GM23338 (cell line): ENCODE measurements around the gene ATP8A2. TPM values are rescaled to one million over a fixed set of nuclear protein-coding genes. Genes with fewer than 3 reads are reported as not detected.

Source experiments
- ATAC-seq: fragments of 200-7000 bp; cut with Tn5 transposase; 3 replicates; pipeline ENCODE4 v1.9.1; 2020
- DNase-seq: peaks from one replicate; pipeline ENCODE4 v3.0.0-alpha.2; 2015; ENCODE audit warnings: low spot score
- H2AFZ ChIP-seq: fragments of 200-600 bp; sonication (generic); 2 replicates; pipeline ENCODE4 v1.8.0; 2016; ENCODE audit warnings: antibody characterized with exemption, mild to moderate bottlenecking, moderate library complexity
- H3F3A ChIP-seq: fragments of 200-600 bp; sonication (generic); replicated peaks from 2 replicates; pipeline ENCODE4 v1.8.0; 2017; ENCODE audit warnings: antibody characterized with exemption, mixed run types, low read depth
- H3K27ac ChIP-seq: fragments of 200-600 bp; sonication (generic); 2 replicates; pipeline ENCODE4 v1.6.1; 2016; ENCODE audit warnings: low read depth
- H3K27me3 ChIP-seq: fragments of 200-600 bp; sonication (generic); 2 replicates; pipeline ENCODE4 v1.8.0; 2016; ENCODE audit warnings: mild to moderate bottlenecking, mixed run types, moderate library complexity; ENCODE audit not compliant: insufficient read depth
- H3K36me3 ChIP-seq: fragments of 200-600 bp; sonication (generic); 2 replicates; pipeline ENCODE4 v1.8.0; 2016; ENCODE audit warnings: mild to moderate bottlenecking; ENCODE audit not compliant: insufficient read depth
- H3K4me1 ChIP-seq: fragments of 200-600 bp; sonication (generic); 2 replicates; pipeline ENCODE4 v1.8.0; 2016; ENCODE audit warnings: mild to moderate bottlenecking, moderate library complexity; ENCODE audit not compliant: insufficient read depth
- H3K4me2 ChIP-seq: fragments of 200-600 bp; sonication (generic); 2 replicates; pipeline ENCODE4 v1.7.1; 2017; ENCODE audit warnings: mixed run types
- H3K4me3 ChIP-seq: fragments of 200-600 bp; sonication (generic); 2 replicates; pipeline ENCODE4 v1.6.1; 2016; ENCODE audit warnings: mixed run types
- H3K79me2 ChIP-seq: fragments of 200-600 bp; sonication (generic); replicated peaks from 2 replicates; pipeline ENCODE4 v1.8.0; 2017; ENCODE audit warnings: mild to moderate bottlenecking; ENCODE audit not compliant: insufficient read depth
- H3K9me2 ChIP-seq: fragments of 200-600 bp; sonication (generic); 2 replicates; pipeline ENCODE4 v1.8.0; 2017; ENCODE audit not compliant: insufficient read depth
- H4K20me1 ChIP-seq: fragments of 200-600 bp; sonication (generic); replicated peaks from 2 replicates; pipeline ENCODE4 v1.8.0; 2017; ENCODE audit warnings: mild to moderate bottlenecking; ENCODE audit not compliant: insufficient read depth
- H3K27ac Mint-ChIP-seq: 2 replicates; pipeline ENCODE4 v1.8.0; 2020; ENCODE audit warnings: inconsistent platforms, mild to moderate bottlenecking, moderate library complexity, mixed read lengths
- H3K27me3 Mint-ChIP-seq: 3 replicates; pipeline ENCODE4 v1.8.0; 2022; ENCODE audit warnings: low read depth, mild to moderate bottlenecking, moderate library complexity, mixed read lengths, inconsistent platforms; ENCODE audit not compliant: insufficient read depth, poor library complexity
- H3K36me3 Mint-ChIP-seq: 3 replicates; pipeline ENCODE4 v1.8.0; 2021; ENCODE audit warnings: low read depth, mild to moderate bottlenecking, inconsistent platforms, moderate library complexity, mixed read lengths
- H3K4me1 Mint-ChIP-seq: 3 replicates; pipeline ENCODE4 v1.8.0; 2020; ENCODE audit warnings: mild to moderate bottlenecking, inconsistent platforms, mixed read lengths
- H3K4me3 Mint-ChIP-seq: 3 replicates; pipeline ENCODE4 v1.8.0; 2021; ENCODE audit warnings: moderate library complexity, mild to moderate bottlenecking, inconsistent platforms, mixed read lengths
- H3K9me3 Mint-ChIP-seq: 3 replicates; pipeline ENCODE4 v1.8.0; 2020; ENCODE audit warnings: moderate library complexity, mild to moderate bottlenecking, inconsistent platforms, mixed read lengths
- CREB1 ChIP-seq: fragments of 250-450 bp; sonication (Bioruptor Pico); IDR thresholded peaks from 2 replicates; pipeline ENCODE4 v1.5.0; 2020; ENCODE audit warnings: low read depth, mild to moderate bottlenecking, moderate library complexity
- CTCF ChIP-seq, 2 experiments: fragments of 200-600 bp in 1 of 2; sonication (generic) in 1 of 2; conservative IDR thresholded peaks; 2 replicates each; pipeline versions ENCODE4 v1.5.1 to v1.6.1; 2016 to 2017; ENCODE audit warnings: antibody characterized with exemption in 2 of 2, low read depth in 2 of 2, mild to moderate bottlenecking in 2 of 2, moderate library complexity in 1 of 2
- ETS1 ChIP-seq: IDR thresholded peaks from 2 replicates; pipeline ENCODE4 v1.6.1; 2016; ENCODE audit warnings: antibody characterized with exemption
- EZH2 ChIP-seq: fragments of 200-600 bp; sonication (generic); IDR thresholded peaks from one replicate; pipeline ENCODE4 v1.8.0; 2017; ENCODE audit warnings: antibody characterized with exemption, mild to moderate bottlenecking, low read depth; ENCODE audit not compliant: unreplicated experiment
- EZH2phosphoT487 ChIP-seq: fragments of 200-600 bp; sonication (generic); IDR thresholded peaks from one replicate; pipeline ENCODE4 v1.8.1; 2018; ENCODE audit warnings: antibody characterized with exemption; ENCODE audit not compliant: unreplicated experiment
- JUNB ChIP-seq: IDR thresholded peaks from one replicate; pipeline ENCODE4 v1.6.1; 2016; ENCODE audit warnings: antibody characterized with exemption; ENCODE audit not compliant: unreplicated experiment
- ZNF114 ChIP-seq: fragments of 250-450 bp; sonication (Bioruptor Pico); IDR thresholded peaks from 2 replicates; pipeline ENCODE4 v1.5.0; 2020; ENCODE audit warnings: mild to moderate bottlenecking, moderate library complexity
- polyA plus RNA-seq: library from polyadenylated mRNA; unstranded; fragments of >200 nt; fragmentation: Nextera tagmentation; extraction: Ambion mirVana; gene quantifications from 2 replicates; pipeline ENCODE4 v1.2.1, GENCODE V29; 2016
- total RNA-seq: library from RNA; depleted of rRNA; stranded (reverse); fragments of >200 nt; shearing (Covaris generic); gene quantifications from 2 replicates; pipeline ENCODE4 v1.2.3, GENCODE V29; 2014
- TF ChIP-seq, protein P1 (sequence below): fragments of 250-450 bp; sonication (Bioruptor Pico); IDR thresholded peaks from 2 replicates; pipeline ENCODE4 v1.5.0; 2020; ENCODE audit warnings: mild to moderate bottlenecking, moderate library complexity

The ATP8A2 gene
- total and polyA plus RNA-seq, 2 experiments from 2014 or later = 5.7 to 8.8 TPM

DNA sequence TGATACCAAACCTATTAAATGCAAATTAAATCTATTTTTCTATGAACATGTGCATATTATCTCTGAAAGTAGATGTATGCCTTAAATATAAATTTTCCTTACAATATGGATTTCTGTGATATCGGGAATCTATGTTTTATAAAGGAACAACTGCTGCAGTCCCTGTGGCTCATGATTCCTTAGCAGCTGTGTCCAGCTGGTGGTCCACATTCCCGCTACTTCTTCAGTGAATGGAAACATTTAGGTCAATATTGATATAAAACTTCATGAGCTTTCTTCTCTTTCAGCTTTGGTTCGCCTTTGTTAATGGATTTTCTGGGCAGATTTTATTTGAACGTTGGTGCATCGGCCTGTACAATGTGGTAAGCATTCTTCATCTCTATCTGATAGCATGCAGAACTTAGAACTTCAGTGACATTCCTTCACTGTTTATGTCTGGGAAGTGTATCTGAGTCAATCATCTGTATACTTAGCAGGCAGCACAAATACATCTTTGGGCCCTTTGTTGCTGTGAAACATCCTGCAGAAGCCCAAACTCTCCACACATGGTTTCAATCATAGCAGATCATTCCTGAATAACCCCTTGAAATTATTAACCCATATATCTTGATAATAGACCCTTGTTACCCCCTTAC, 456.2 kb downstream of the ATP8A2 start:
- Histone ChIP-seq H3K79me2 (no peaks in the 10 kb centered on the region), H3K27ac (no peak overlapping the region), H4K20me1 (no peaks in the 10 kb centered on the region), H3K9me2 (no peaks in the 10 kb centered on the region), H3K36me3 (no peaks in the 10 kb centered on the region), H3K27me3 (no peaks in the 10 kb centered on the region), H3F3A (no peaks in the 10 kb centered on the region), H3K4me2 (no peak overlapping the region), H2AFZ (no peak overlapping the region), H3K4me1 (no peaks in the 10 kb centered on the region), H3K4me3 (no peak overlapping the region)
- ATAC-seq (no peak), DNase-seq (no peak)
- 0 out of 3 replicates have a peak, but pooled peaks cover 5% of the 10 kb centered on the region for H3K4me1 Mint-ChIP-seq
- H3K36me3 Mint-ChIP-seq = peaks cover 2% of the 10 kb centered on the region; the same call in 1 of the 3 replicates
- H3K9me3 Mint-ChIP-seq = peaks cover 5% of the 10 kb centered on the region; the same call in 2 of the 3 replicates
- H3K27ac Mint-ChIP-seq = no peak overlapping the region
- H3K27me3 Mint-ChIP-seq = peaks cover 2% of the 10 kb centered on the region
- TF ChIP-seq ZNF114 (CRISPR knock-in tag) (no peak), EZH2phosphoT487 (no peak), ETS1 (no peak), JUNB (no peak), CREB1 (no peak)
- H3K4me3 Mint-ChIP-seq = no peak overlapping the region

DNA sequence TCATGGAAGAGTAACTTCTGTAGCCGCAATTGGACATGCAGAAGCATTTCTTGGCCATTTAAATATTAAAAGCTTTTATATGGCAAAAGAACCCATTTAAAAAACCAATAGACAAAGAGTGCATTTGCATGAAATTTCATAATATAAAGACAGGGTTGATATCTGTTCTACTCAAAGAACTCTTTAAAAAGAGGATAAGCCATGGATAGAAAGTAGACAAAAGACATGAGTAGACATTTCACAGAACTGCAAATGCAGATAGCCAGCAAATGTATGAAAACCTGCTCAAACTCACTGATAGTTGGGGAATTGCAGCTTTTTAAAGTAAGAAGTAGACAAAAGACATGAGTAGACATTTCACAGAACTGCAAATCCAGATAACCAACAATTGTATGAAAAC, 462.0 kb downstream of the ATP8A2 start:
- Histone ChIP-seq H3F3A (no peaks in the 10 kb centered on the region), H3K36me3 (no peaks in the 10 kb centered on the region), H3K4me2 (no peak overlapping the region), H4K20me1 (no peaks in the 10 kb centered on the region), H3K79me2 (no peaks in the 10 kb centered on the region), H3K4me3 (no peak overlapping the region), H3K27ac (no peak overlapping the region), H3K27me3 (no peaks in the 10 kb centered on the region), H3K9me2 (no peaks in the 10 kb centered on the region), H3K4me1 (no peaks in the 10 kb centered on the region), H2AFZ (no peak overlapping the region)
- ATAC-seq (no peak), DNase-seq (no peak)
- Mint-ChIP-seq H3K27ac (no peak overlapping the region), H3K27me3 (peaks cover 4% of the 10 kb centered on the region), H3K36me3 (no peaks in the 10 kb centered on the region), H3K4me1 (peaks cover 18% of the 10 kb centered on the region), H3K9me3 (no peaks in the 10 kb centered on the region), H3K4me3 (no peak overlapping the region)
- TF ChIP-seq JUNB = no peak
- no peak for TF ChIP-seq CREB1
- TF ChIP-seq CTCF (conservative IDR thresholded peaks at IDR 0.05; ENCODE audit: low read depth in 2 of 2) = no peak
- no peak for TF ChIP-seq EZH2
- TF ChIP-seq EZH2phosphoT487 = no peak
- TF ChIP-seq, protein P1, sequence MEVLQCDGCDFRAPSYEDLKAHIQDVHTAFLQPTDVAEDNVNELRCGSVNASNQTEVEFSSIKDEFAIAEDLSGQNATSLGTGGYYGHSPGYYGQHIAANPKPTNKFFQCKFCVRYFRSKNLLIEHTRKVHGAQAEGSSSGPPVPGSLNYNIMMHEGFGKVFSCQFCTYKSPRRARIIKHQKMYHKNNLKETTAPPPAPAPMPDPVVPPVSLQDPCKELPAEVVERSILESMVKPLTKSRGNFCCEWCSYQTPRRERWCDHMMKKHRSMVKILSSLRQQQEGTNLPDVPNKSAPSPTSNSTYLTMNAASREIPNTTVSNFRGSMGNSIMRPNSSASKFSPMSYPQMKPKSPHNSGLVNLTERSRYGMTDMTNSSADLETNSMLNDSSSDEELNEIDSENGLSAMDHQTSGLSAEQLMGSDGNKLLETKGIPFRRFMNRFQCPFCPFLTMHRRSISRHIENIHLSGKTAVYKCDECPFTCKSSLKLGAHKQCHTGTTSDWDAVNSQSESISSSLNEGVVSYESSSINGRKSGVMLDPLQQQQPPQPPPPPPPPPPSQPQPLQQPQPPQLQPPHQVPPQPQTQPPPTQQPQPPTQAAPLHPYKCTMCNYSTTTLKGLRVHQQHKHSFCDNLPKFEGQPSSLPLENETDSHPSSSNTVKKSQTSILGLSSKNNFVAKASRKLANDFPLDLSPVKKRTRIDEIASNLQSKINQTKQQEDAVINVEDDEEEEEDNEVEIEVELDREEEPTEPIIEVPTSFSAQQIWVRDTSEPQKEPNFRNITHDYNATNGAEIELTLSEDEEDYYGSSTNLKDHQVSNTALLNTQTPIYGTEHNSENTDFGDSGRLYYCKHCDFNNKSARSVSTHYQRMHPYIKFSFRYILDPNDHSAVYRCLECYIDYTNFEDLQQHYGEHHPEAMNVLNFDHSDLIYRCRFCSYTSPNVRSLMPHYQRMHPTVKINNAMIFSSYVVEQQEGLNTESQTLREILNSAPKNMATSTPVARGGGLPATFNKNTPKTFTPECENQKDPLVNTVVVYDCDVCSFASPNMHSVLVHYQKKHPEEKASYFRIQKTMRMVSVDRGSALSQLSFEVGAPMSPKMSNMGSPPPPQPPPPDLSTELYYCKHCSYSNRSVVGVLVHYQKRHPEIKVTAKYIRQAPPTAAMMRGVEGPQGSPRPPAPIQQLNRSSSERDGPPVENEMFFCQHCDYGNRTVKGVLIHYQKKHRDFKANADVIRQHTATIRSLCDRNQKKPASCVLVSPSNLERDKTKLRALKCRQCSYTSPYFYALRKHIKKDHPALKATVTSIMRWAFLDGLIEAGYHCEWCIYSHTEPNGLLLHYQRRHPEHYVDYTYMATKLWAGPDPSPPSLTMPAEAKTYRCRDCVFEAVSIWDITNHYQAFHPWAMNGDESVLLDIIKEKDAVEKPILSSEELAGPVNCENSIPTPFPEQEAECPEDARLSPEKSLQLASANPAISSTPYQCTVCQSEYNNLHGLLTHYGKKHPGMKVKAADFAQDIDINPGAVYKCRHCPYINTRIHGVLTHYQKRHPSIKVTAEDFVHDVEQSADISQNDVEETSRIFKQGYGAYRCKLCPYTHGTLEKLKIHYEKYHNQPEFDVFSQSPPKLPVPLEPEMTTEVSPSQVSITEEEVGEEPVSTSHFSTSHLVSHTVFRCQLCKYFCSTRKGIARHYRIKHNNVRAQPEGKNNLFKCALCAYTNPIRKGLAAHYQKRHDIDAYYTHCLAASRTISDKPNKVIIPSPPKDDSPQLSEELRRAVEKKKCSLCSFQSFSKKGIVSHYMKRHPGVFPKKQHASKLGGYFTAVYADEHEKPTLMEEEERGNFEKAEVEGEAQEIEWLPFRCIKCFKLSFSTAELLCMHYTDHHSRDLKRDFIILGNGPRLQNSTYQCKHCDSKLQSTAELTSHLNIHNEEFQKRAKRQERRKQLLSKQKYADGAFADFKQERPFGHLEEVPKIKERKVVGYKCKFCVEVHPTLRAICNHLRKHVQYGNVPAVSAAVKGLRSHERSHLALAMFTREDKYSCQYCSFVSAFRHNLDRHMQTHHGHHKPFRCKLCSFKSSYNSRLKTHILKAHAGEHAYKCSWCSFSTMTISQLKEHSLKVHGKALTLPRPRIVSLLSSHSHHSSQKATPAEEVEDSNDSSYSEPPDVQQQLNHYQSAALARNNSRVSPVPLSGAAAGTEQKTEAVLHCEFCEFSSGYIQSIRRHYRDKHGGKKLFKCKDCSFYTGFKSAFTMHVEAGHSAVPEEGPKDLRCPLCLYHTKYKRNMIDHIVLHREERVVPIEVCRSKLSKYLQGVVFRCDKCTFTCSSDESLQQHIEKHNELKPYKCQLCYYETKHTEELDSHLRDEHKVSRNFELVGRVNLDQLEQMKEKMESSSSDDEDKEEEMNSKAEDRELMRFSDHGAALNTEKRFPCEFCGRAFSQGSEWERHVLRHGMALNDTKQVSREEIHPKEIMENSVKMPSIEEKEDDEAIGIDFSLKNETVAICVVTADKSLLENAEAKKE (CRISPR knock-in tag) = no peak
